GM18511 (cell line): ENCODE measurements around the gene USP12.
"Not testable (repeated sequence)": the region's sequence is repeated elsewhere in the genome, so short reads cannot be mapped to it uniquely, and the experiment has no call there.

Experiments used
- ATAC-seq: cut with Tn5 transposase; IDR thresholded peaks from one replicate; pipeline ENCODE4 v1.9.1; 2021; ENCODE audit warnings: mild to moderate bottlenecking, moderate library complexity; ENCODE audit not compliant: unreplicated experiment

Gene USP12, protein sequence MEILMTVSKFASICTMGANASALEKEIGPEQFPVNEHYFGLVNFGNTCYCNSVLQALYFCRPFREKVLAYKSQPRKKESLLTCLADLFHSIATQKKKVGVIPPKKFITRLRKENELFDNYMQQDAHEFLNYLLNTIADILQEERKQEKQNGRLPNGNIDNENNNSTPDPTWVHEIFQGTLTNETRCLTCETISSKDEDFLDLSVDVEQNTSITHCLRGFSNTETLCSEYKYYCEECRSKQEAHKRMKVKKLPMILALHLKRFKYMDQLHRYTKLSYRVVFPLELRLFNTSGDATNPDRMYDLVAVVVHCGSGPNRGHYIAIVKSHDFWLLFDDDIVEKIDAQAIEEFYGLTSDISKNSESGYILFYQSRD

DNA sequence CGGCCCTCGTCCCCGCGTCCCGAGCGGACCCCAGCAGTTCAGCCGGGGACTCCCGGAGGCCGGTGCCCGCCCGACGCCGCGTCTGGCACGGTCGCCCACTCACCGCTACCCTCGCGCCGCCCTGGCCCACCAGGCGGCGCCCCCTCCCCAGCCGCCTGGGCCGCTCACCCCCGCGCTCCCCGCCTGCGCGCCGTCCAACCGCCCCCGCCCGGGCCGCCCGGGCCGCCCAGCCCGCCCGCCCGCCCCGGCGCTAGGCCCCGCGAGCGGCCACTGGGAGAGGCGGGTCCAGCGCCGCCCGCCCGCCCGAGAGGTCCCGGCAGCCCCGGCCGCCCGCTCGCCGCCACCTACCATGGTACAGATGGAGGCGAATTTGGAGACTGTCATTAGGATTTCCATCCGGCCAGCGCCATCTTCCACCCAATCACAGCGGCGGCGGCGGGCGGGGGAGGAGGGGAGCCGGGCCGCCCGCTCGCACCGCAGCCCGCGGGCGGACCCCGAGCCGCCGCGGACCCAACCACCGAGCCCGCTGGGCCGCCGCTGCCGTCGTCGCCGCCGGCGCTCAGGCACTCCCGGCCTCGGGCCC lies at the start of gene USP12:
Gene USP12, minus strand, starts transcription at position 568 of the 583 bp plus-strand sequence. Its CDS starts 172 bp downstream, at position 396.
- peak; percentile 16 for ATAC-seq

DNA sequence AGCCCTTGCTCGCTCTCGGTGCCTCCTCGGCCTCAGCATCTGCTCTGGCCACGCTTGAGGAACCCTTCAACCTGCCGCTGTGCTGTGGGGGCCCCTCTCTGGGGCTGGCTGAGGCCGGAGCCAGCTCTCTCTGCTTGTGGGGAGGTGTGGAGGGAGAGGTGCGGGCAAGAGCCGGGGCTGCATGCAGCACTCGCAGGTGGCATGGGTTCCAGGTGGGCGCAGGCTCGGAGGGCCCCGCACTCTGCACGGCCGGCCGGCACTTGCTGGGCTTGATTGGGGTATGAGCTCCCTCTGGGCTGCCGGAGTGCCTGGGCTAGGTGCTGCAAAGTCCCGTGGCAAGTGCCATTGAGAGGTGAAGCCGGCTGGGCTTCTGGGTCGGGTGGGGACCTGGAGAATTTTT lies 48.0 kb upstream of the USP12 start:
- ATAC-seq, result no peak

DNA sequence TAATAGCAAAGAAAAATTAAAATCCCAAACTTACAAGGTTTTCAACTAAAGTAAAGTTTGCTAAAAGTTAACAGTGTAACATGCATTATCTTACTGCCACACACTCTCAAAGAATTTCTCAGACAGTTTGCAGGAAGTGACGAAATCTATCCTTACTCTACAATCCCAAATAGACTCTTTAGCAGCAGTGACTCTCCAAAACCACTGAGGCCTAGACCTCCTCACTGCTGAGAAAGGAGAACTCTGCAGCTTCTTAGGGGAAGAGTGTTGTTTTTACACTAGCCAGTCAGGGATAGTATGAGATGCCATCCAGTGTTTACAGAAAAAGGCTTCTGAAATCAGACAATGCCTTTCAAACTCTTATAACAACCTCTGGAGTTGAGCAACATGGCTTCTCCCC lies 47.2 kb upstream of the USP12 start:
- ATAC-seq, result not testable (repeated sequence)

DNA sequence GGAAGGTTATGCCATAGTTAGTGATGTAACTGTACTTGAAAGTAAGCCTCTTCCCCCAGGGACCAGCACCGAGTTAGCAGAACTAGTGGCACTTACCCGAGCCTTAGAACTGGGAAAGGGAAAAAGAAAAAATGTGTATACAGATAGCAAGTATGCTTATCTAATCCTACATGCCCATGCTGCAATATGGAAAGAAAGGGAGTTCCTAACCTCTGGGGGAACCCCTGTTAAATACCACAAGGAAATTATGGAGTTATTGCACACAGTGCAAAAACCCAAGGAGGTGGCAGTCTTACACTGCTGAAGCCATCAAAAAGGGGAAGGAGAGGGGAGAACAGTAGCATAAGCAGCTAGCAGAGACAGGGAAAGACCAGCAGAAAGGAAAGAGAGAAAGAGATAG lies 46.2 kb upstream of the USP12 start:
- ATAC-seq, result not testable (repeated sequence)

DNA sequence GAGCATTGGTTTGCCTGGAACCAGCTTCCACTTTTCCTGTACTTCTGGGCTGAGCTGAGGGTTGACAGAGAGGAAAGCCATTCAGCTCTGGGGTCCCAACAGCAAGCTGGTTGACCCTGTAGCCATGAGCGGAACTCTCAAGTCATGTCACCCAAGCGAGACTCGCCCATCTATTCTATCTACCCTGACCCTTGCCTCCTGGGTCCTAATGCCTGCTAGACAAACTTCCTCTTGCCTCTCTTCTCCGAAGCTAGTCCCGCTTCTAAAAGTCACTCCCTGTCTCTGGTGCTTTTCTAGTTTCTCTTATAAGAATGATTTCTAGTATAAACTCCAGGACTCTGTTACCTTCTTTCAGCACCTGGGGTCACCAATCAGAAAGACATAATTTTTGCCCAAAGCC lies 41.8 kb upstream of the USP12 start:
- not testable (repeated sequence) for ATAC-seq

DNA sequence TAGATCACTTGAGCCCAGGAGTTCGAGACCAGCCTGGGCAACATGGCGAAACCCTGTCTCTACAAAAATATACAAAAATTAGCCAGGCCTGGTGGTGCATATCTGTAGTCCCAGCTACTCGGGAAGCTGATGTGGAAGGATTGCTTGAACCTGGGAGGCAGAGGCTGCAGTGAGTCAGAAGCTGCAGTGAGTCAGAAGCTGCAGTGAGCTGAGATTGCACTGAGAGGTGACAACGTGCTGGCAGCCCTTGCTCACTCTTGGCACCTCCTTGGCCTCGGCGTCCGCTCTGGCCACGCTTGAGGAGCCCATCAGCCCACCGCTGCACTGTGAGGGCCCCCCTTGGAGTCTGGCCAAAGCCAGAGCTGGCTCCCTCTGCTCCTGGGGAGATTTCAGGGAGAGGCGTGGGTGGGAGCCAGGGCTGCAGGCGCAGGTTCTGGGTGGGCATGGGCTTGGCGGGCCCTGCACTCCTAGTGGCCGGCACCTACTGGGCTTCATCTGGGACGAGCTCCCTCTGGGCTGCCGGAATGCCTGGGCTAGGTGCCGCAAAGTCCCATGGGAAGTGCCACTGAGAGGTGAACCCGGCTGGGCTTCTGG lies 40.3 kb upstream of the USP12 start:
- no peak for ATAC-seq

DNA sequence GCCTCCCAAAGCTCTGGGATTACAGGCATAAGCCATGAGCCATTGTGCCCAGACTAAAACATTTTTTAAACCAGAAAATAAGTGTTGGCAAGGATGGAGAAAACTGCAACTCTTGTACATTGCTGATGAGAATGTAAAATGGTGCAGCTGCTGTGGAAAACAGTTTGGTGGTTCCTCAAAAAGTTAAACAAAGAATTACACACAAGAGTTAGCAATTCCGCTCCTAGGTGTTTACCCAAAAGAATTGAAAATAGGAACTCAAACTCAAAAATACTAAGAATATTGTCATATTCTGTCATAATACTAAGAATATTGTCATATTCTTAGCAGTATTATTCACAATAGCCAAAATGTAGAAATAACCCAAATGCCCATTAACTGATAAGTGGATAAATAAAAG lies 39.7 kb upstream of the USP12 start:
- ATAC-seq, result no peak

DNA sequence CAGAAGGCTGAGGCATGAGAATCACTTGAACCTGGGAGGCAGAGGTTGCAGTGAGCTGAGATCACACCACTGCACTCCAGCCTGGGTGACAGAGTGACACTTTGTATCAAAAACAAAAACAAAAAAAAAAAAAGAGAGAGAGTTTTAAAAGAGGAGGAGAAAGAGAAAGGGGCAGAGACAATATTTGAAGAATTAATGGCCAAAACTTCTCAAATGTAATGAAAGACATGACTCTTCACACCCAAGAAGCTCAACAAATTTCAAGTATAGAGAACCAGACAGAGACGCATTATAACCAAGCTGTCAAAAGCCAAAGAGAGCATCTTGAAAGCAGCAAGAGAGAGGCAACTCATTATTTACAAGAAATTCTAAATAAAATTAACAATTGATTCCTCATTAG lies 36.9 kb upstream of the USP12 start:
- ATAC-seq, result no peak

DNA sequence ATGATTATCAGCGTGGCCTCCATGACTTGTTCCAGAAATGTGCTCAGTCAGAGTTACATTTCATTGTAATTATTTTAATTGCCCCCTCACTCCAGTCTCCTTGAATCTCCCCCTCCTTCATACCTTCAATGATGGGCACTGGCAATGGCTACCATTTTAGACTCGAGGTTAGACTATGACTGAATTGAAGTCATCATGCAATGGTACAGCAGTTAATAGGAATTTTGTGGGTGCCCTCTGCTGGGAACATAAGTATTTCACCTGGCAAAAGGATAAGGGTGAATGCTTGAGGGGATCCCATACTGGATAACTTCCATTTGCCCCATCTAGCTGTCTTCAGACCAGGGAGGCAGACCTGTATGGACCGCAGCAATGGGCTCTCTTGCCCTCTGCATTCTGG lies 32.2 kb upstream of the USP12 start:
- ATAC-seq, result no peak

DNA sequence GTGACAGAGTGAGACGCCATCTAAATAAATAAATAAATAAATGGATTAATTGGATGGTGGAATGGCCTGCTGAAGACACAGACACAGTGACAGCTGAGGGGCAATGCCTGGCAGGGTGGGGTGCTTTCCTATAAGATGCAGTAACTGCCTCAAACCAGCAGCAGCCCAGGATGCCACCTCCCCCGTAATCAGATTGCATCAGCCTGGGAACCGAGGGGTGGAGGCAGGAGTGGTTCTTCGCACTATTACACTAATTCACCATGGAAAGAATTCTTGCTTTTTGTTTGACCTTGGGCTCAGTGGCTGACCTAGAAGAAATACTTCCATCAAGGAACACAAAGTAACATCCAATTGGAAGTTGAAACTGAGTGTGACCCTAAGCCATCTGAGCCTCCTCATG lies 31.6 kb upstream of the USP12 start:
- no peak for ATAC-seq

DNA sequence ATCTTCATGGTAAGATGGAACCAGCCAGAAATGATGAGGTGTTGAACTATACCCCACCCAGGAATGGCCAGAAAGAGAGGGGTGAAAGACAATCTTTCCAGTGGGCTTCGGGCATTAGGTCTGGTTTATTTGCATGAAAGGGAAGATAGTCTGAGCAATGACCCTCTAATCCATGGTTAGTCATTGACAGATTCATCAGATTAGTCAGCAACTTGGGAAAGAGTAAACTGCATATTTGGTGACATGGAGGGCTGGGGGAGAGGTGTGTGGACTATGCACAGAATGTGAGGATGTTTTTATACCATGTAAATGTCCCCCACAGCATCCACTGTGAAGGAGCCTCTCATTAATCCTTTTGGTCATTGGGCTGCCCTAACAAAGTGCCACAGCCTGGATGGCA lies 30.1 kb upstream of the USP12 start:
- ATAC-seq, result no peak

DNA sequence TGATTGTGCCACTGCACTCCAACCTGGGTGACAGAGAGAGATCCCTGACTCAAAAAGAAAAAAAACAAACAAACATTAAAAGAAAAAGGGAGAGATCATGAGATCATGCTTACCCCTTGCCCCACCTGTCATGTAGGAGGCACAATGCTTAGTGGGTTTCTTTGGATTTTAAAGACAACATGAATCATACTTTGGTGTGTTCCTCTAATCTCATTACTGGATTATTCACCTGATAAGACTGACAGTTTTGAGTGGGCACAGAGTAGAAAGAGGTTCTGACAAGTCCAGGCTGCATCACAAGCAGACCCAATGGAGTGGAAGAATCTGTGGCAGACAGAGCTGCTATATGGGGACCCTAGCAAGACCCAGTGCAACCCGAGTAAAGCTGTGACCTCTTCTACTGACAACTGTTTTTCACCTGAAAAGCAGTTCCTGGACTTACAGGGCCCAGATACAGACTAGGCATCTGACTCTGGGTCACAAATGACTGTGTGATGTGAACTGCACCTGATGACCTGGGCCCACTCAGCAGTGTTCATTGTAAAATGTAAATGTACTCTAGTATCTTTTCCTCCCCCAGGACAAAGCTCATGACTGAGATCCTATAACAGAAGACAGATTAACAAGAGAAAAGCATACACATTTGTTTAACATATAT lies 28.9 kb upstream of the USP12 start:
- no peak for ATAC-seq

DNA sequence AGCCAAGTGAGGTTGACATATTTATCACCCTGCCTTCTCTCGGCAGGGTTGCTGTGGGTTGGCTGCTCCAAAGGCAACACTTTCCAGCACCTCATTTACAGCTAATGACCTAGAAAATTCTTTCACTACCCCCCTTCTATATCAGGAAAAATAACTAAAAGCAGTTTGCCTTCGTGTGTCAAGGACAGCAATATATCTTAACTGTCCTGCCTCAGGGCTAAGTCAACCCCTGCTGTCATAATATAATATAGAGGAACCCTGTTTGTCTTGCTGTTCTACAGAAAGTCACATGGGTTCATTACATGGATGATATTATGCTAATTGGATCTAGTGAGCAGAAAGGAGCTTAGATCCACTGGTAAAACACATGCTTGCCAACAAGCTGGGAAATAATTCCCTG lies 28.1 kb upstream of the USP12 start:
- ATAC-seq, result no peak

DNA sequence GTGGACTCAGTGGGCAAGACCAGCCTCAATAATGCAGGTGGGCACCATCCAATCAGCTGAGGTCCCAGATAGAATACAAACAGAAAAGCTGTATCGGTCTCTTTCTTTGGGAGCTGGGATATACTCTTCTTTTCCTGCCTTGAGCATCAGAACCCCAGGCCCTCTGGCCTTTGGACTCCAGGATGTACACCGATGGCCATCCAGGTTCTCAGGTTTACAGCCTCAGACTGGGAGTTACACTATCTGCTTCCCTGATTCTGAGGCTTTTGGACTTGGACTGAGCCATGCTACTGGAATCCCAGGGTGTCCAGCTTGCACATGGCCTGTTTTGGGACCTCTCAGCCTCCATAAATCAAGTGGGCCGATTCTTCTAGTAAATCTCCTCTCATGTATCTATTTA lies 27.6 kb upstream of the USP12 start:
- no peak for ATAC-seq

DNA sequence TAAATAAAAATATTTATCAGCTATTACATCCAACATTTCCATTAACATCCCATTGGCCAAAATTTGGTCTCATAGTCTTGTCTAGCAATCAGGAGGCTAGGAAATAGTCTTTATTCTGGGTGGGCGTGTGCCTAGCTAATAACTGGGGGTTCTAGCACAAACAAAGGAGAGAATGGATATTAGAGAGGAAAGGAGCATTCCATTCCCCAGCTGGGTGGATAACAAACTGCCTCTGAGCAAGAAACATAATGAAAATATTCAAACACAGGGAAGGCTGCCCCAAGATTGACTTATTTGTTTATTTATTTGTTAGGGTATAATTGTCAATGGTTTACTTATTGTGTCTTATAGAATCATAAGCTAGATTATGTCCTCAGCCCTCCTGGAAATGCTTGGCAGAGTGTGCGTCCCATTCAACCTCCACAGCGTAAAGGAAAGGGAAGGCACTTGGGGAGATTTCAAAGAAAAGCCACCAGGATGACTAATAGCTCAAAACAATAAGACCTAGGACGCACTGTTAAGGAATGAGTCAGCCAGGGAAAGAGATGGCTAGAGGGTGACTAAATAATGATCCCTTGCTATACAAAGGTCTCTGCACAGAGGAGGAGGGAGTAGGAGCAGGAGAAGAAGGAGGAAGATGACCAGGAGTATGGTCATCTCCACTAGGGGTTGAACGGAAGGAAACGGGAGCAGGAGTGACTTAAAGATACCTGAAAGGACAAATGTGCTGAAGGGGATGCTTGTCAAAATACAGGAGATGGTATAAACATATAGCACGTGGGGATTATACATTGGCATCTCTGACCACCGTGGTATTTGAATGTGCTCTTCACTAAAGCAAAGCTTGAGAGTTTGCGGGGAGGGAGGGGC lies 23.5 kb upstream of the USP12 start:
- no peak for ATAC-seq

DNA sequence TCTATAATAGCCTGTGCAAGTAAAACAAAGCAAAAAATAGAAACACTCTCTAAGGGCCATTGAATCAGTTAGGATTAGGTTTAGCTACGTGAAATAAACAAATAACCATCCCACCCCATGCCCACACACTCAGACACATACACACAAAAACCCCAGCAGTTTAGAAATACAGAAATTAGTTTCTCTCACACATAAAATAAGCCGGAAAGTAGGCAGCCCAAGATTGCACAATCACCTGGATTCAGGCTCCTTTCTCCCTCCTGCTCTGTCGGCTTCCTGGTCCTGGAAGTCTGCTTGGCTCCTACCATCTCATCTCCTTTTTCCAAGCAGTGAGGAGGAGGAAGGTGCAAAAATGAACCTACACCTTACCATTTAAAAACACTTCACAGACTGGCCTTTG lies 22.6 kb upstream of the USP12 start:
- no peak for ATAC-seq

DNA sequence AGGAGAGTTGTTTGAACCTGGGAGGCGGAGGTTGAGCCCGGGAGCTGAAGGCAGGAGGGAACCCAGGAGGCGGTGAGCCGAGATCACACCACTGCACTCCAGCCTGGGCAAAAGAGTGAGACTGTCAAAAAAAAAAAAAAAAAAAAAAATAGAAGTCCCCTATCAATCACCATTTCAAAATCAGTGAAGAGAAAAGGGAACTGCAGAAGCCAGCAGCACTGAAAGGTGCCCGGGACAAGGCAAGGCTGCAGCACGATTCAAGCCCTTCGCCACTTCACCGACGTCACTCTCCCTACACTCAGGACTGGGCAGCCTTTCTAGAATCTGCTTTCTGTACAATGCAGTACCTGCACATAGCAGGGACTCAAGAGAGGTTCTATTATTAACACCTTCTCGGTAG lies 21.9 kb upstream of the USP12 start:
- no peak for ATAC-seq

DNA sequence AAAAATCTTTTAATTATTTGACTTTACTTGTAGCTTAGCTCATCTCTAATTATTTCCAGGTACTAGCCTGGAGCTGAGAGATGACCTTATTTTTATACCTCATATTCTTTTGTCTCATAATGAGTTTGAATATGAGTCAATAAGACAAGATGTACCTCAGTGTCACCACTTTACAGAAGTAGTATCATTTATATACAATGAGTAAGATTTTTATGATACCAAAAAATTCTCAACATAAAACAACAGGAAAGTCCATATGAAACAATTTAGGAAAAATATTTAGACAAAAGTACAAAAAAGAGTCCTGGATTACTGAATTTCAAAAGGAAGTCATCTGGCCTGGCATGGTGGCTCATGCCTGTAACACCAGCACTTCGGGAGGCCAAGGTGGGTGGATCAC lies 21.4 kb upstream of the USP12 start:
- ATAC-seq, result no peak

DNA sequence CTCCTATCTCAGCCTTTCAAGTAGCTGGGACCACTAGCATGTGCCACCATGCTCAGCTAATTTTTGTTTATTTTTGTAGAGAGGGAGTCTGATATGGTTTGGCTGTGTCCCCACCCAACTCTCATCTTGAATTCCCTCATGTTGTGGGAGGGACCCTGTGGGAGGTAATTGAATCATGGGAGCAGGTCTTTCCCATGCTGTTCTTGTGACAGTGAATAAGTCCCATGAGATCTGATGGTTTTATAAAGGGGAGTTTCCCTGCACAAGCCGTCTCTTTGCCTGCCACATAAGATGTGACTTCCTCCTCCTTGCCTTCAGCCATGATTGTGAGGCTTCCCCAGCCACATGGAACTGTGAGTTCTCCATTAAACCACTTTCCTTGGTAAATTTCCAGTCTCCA lies 20.8 kb upstream of the USP12 start:
- not testable (repeated sequence) for ATAC-seq

DNA sequence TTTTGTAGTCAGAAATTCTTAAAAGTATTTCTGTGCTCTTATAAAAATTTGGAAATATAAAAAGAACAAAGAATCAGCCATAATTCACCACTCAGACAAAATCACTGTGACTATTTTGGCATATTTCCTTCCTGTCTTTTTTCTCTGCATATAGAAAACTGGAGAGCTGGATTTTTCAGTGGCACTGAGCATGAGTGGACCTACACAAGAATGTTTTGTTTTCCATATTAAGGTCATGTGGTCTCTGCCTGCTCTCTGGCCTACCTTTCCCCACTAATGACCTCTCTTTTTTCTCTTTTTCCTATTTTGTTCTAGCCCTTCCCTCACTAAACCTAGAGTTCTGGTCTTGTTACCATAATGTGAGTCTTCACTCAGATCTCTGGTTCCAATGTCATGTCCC lies 17.6 kb upstream of the USP12 start:
- ATAC-seq, result no peak

DNA sequence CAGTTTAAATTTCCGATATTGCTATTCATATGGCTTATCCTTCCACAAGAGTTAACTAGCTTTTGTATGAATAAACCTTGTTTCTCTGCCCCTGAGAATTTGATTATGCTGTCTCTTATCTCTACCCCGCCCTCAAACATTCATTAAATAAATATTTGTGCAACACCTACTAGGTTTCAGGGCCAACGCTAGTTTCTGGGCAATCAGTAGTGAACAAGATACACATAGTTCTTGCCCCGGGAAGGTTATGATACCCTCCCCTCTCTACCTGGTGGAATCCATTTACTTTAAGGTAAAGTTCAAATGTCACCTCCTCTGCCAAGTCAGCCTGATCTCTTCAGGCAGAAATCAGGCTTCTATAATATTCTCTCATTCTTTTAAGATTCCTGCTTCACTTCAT lies 16.6 kb upstream of the USP12 start:
- ATAC-seq, result no peak
